ENCODE data around the gene ANGEL2. TPM values are rescaled to one million over a fixed set of nuclear protein-coding genes. Genes with fewer than 3 reads are reported as not detected.

Gene ANGEL2
- total RNA-seq, 4 donors from 2014 or later: 21.1 to 62.7 (median 46.7) TPM

DNA sequence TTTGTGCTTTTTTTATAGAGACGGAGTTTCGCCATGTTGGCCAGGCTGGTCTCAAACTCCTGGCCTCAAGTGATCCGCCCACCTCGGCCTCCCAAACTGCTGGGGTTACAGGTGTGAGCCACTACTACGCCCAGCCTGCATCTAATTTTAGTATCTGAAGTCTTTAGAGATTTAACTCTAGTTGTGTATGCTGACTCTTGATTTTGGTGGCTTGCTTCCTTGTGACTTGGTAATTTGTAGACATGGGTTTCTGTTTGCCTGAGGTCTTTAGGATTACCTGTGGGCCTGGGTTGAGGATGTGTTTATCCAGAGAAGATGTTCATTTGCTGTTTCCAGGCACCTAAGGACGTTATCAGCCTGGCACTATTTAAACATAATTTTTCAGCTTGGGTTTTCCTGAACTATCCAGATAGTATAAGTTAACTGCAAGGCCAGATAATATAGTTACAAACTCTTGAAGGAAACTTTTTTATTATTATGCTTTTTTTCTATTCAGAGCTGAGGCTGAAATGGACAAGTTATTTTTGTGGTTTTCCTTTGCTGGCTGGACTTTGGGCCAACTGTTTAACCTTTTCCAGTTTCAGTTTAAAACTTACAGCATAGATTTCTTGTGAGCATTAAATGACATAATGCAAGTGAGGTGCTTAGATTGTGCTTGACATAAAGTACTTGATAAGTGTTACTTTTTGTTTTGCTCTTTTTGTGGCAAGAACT lies 72.8 kb downstream of the ANGEL2 start:
- Histone ChIP-seq H3K27ac (no peak overlapping the region), H3K4me1 (peaks cover 0 to 2% (median 0%) of the 10 kb centered on the region in 4 donors), H3K9me3 (no peaks in the 10 kb centered on the region), H3K36me3 (no peaks in the 10 kb centered on the region), H3K27me3 (no peaks in the 10 kb centered on the region), H3K4me3 (no peak overlapping the region)
- no peak for DNase-seq
- TF ChIP-seq, protein P1, sequence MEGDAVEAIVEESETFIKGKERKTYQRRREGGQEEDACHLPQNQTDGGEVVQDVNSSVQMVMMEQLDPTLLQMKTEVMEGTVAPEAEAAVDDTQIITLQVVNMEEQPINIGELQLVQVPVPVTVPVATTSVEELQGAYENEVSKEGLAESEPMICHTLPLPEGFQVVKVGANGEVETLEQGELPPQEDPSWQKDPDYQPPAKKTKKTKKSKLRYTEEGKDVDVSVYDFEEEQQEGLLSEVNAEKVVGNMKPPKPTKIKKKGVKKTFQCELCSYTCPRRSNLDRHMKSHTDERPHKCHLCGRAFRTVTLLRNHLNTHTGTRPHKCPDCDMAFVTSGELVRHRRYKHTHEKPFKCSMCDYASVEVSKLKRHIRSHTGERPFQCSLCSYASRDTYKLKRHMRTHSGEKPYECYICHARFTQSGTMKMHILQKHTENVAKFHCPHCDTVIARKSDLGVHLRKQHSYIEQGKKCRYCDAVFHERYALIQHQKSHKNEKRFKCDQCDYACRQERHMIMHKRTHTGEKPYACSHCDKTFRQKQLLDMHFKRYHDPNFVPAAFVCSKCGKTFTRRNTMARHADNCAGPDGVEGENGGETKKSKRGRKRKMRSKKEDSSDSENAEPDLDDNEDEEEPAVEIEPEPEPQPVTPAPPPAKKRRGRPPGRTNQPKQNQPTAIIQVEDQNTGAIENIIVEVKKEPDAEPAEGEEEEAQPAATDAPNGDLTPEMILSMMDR (IDR thresholded peaks at IDR 0.05): no peak
- TF ChIP-seq POLR2A (IDR thresholded peaks at IDR 0.05): no peak

Other genes starting within 250 kb of the ANGEL2 start
- gene NSL1, start 224.1 kb downstream of the ANGEL2 start, total RNA-seq: 10 to 100 TPM; 29.2 to 61.9 (median 39.0) TPM
- 10 to 100 TPM in 2 of 4 donors, 1 to 10 TPM in 2; 5.8 to 22.3 (median 12.8) TPM for gene TATDN3, start 224.0 kb downstream of the ANGEL2 start, total RNA-seq
- not detected for gene SPATA45, start 168.2 kb downstream of the ANGEL2 start, total RNA-seq
- 10 to 100 TPM; 19.8 to 83.4 (median 41.5) TPM for gene FLVCR1, start 157.6 kb downstream of the ANGEL2 start, total RNA-seq
- gene VASH2, start 65.3 kb downstream of the ANGEL2 start, total RNA-seq: 1 to 10 TPM in 2 of 4 donors, under 1 TPM in 1, not detected in 1; 0.85 to 1.7 (median 1.1) TPM
- gene RPS6KC1, start 35.4 kb upstream of the ANGEL2 start, total RNA-seq: 10 to 100 TPM; 13.5 to 29.7 (median 22.2) TPM